ENCODE measurements around the gene FBXO3.
"Not testable (repeated sequence)": the region's sequence is repeated elsewhere in the genome, so short reads cannot be mapped to it uniquely, and the experiment has no call there.

FBXO3 gene

GRCh38 chr11:33772300-33772699, 2.0 kb downstream of the FBXO3 start:
- DNase-seq = no peak

DNA sequence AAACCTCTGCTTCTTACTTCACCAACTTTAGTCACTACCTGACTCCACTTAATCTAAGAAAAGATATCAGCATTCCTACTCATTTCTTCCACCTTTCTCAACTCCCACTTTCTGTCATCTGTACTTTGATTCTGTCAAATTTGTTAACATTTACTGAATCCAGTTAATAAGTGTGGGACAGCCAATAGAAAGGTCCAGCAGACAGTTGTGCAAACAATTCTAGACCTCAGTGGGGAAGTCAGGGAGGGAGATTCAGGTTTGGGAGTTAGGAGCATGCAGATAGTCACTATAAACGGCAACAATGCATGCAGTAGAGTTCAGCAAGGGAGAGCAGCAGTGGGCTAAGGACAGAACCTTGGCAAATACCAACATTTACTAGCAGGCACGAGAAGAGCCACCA, 4.1 kb downstream of the FBXO3 start:
- no peak for DNase-seq

DNA sequence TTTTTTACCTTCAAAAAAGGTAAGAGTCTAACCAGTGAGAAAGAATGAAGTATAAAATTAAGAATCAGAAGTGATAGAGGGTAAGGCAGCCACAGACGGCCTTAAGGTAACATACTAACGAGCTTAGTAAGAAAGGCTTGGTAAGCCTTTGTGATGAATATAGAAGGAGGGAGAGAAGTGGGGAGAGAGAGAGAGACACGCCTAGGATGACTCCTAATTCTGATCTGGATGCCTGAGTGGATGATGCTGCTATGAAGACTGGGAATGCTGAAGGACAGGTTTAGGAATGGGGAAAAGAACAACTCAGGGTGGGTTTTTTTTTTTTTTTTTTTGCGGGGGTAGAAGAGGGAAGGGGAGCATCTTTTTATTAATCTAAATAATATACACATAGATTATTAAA, 4.8 kb downstream of the FBXO3 start:
- DNase-seq = no peak

DNA sequence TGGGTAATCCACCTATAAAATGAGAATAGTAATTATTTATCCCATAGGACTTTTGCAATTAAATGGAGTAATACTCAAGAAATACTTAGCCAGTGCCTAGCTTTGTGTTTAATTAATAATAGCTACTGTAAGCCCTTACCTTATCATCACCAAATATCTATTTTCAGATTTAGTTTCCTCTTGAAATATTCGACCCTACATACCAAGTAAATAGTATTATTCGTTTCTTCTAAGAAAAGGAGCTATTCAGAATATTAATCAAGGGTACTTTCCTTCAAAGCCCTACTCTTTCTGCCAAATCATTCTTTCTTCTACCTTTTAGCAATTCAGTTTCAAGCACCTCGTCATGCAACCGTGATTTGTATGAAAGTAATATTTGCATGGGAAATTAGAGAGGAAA, 6.7 kb downstream of the FBXO3 start:
- DNase-seq = no peak

DNA sequence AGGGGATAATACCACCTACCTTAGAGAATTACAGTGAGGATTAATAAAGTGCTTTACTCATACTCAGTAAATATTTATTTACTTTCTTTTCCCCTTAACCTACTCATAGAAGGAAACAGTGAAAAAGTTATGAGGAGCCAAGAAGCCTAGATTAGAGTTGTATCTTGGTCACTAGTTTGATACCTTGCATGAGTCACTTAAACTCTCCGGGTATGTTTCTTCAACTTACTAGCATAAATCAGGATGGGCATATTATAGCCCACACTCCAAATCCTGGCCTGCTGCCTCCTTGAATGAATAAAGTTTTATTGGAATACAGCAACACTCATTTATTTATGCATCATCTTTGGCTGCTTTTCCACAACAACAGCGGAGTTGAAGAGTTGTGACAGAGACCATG, 8.2 kb downstream of the FBXO3 start:
- DNase-seq = no peak

GRCh38 chr11:33761471-33761870, 12.8 kb downstream of the FBXO3 start:
- DNase-seq = no peak

- DNase-seq = no peak
Observed at GRCh38 chr11:33753304-33753967, 20.9 kb downstream of the FBXO3 start.

DNA sequence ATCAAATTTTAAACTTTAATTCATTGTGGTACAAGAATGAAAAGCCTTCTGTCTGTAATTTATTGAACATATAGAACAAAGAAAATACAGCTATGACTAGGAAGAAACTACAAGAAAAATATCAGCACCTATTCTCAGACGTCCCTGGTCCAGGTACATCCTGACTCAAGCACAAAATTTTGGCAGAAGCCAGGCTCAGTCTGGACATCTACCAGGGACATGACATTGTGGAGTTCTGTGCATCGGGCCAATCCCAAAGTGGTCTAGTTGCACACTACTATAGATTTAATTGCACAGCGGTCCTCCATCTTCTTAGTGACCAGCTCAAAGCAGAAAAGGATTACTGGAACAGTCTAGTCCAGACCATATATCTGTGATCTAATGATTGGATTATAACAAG, 22.4 kb downstream of the FBXO3 start:
- no peak for DNase-seq

- DNase-seq = no peak
Observed at GRCh38 chr11:33747979-33748378, 26.3 kb downstream of the FBXO3 start.

DNA sequence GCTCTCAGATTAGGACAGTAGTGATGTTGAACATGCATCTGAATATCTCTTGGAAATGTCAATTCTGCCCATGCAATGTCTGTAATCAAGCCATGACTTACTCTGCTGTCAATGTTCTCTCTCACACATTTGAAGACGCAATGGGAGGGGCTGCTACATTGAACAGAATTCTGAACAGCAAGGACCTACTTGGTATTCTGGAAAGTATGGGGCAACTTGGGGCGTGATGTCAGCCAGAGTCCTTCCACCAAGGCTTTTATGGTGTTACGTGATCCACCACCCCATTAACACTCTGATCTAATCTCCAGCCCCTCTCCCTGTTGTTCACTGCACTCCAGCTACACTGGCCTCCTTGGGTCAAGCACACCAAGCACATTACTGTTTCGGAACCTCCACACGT, 31.0 kb downstream of the FBXO3 start:
- no peak for DNase-seq

GRCh38 chr11:33742249-33742851, 32.0 kb downstream of the FBXO3 start:
- DNase-seq = peak; percentile 10

DNA sequence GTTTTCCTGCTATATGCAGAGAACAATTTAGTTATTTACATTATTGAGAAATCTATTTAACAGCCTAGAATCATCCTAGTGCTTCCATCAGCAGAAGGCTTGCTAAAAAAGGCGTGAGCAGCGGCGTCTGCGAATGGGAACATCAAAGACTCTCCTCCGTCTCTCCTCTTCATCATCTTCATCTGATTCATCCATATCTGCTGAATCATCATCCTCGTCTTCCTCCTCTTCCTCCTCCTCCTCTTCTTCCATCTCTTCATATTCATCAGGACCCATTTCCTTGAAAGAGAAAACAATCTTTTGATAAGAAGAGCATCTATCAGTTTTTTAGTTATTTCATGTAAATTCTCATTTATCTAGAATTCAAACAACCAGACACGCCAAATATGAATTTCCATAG, 32.5 kb downstream of the FBXO3 start:
- no peak for DNase-seq

DNA sequence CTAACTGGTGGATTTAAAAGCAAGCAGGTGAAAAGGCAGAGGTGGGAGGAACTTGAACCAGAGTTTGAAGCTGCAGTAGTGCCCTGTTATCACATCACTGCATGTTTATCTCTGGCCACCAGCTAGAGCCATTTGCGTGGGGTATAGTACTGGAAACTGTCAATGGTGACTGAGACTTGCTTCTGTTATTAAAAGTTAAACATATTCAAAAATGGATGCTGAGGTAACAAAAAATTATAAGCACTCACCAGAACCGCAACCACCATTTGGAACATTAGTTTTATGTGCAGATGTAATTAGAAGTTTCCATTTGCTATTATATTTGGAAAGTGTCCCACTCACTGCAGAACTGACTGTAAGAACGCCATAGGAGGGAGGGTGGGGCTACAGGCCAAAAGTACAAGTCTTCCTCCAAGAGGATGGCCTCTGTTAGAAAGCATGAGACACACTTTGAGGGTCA, 36.9 kb downstream of the FBXO3 start:
- DNase-seq = no peak

GRCh38 chr11:33736148-33736812, 38.0 kb downstream of the FBXO3 start, which contains the start of gene CD59:
TSS of gene CD59 (minus strand) at chr11:33736423. CDS start at chr11:33722445, 13,978 bp downstream.
- peak; percentile 75 for DNase-seq

DNA sequence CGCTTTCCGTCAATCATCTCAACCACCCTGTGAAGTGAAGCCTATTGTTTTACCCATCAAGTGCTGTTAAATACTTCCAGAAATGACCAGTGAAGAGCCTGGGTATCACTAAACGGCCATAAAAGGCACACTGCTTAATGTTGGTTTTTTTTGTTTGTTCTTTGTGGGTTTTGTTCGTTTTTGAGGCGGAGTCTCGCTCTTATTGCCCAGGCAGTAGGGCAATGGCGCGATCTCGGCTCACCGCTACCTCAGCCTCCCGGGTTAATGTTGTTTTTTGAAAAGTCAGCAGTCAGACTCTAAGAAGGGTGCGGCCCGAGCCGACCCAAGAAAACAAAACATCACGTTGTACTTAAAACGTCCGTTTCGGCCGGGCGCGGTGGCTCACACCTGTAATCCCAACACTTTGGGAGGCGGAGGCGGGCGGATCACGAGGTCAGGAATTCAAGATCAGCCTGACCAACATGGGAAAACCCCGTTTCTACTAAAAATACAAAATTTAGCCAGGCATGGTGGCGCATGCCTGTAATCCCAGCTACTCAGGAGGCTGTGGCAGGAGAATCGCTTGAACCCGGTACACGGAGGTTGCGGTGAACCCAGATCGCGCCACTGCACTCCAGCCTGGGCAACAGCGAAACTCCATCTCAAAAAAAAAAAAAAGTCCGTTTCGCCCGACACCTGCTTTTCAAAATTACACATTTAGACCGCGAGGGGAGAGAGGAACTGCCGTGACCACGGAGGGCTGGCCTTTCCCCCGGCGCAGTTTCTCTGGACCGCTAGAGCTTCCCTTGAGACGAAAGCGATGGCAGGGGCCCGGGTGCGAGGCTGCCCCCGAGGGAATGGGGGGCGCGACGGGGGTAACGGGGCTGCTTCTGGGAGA, 38.8 kb downstream of the FBXO3 start:
- no peak for DNase-seq

DNA sequence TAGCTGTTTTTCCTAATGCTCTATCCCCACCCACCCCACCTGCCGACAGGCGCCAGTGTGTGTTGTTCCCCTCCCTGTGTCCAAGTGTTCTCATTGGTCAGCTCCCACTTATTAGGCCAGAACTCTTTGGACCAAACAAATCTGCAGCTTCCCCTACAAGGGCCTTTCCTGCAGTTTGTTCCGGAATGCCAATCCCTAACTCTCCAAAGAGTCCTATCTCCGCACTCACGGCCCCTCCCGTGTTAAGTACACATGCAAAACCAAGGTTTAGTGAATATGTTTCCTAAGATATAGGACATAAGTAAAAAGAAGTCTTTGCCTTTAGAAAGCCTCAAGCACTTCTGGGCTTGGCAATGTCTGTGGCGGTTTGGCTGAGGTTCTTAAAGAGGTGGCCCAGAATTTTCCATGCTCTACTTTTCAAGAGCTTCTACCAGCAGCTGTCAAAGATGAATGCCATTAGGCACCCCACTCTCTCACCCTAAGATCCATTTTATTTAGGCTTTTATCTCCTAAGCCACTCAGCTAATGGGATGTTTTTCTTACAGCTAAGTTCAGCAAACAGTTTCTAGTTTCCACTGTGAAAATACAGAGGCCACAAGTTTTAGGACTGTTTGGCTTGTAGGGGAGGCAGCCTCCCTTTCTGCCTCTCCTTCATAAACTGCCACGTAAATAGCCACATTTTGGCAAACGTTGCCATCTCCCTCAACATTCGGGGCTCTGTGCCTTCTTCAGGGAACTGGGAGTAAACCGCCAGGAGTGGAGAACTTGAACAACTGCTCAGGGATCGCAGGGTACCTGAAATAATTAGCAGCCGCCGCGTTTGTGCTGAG, 39.7 kb downstream of the FBXO3 start:
- no peak for DNase-seq

DNA sequence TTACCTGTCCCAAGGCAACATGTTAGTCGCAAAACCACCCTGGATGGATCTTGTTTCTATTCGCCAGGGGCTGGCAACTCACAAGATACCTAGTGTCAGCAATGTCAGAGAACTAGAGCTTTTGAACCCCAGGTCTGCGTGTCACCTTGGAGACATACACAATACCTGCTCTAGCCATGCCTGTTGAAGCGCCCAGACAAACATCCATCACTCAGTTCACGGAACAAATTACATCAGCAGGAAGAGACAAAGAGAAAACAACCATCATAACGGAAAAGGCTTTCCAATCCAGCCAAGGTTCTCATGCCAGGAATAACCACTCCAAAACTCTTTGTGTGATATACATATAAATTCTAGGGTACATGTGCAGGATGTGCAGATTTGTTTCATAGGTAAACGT, 40.3 kb downstream of the FBXO3 start:
- no peak for DNase-seq

- DNase-seq = no peak
Observed at GRCh38 chr11:33731723-33732531, 42.4 kb downstream of the FBXO3 start.

GRCh38 chr11:33730716-33731115, 43.6 kb downstream of the FBXO3 start:
- no peak for DNase-seq

DNA sequence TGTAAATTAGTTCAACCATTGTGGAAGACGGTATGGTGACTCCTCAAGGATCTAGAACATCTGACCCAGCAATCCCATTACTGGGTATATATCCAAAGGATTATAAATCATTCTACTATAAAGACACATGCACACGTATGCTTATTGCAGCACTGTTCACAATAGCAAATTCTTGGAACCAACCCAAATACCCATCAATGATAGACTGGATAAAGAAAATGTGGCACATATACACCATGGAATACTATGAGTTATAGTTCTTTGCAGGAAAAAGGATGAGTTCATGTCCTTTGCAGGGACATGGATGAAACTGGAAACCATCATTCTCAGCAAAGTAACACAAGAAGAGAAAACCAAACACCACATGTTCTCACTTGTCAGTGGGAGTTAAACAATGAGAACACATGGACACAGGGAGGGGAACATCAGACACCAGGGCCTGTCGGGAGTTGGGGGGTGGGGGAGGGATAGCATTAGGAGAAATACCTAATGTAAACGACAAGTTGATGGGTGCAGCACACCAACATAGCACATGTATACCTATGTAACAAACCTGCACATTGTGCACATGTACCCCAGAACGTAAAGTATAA, 45.2 kb downstream of the FBXO3 start:
- DNase-seq = not testable (repeated sequence)

GRCh38 chr11:33727539-33727938, 46.8 kb downstream of the FBXO3 start:
- not testable (repeated sequence) for DNase-seq
